Activated naive CD8-positive, alpha-beta T cell treated with anti-CD3 and anti-CD28 coated beads, Interleukin-2, amount 50 U/mL, for 16 hours (primary cell): ENCODE measurements around the gene SNX15.
"Not testable (repeated sequence)": the region's sequence is repeated elsewhere in the genome, so short reads cannot be mapped to it uniquely, and the experiment has no call there.

Source experiments
- DNase-seq: peaks from one replicate; pipeline ENCODE4 v3.0.0-alpha.2; 2020; ENCODE audit warnings: low read depth, low spot score

Gene SNX15

GRCh38 chr11:65016705-65017104 lies 10.5 kb upstream of the SNX15 start:
- no peak for DNase-seq

GRCh38 chr11:65017937-65018336 lies 9.3 kb upstream of the SNX15 start:
- no peak for DNase-seq

GRCh38 chr11:65019824-65020223 lies 7.4 kb upstream of the SNX15 start:
- no peak for DNase-seq

- DNase-seq = no peak
Measured at GRCh38 chr11:65021003-65021402, 6.2 kb upstream of the SNX15 start.

GRCh38 chr11:65021509-65021908 lies 5.7 kb upstream of the SNX15 start:
- DNase-seq = no peak

- DNase-seq = not testable (repeated sequence)
Measured at GRCh38 chr11:65023502-65023901, 3.7 kb upstream of the SNX15 start.

GRCh38 chr11:65026810-65027209 lies 429 bp upstream of the SNX15 start:
- DNase-seq = no peak

- DNase-seq = no peak
Measured at GRCh38 chr11:65032216-65032615, 5.0 kb downstream of the SNX15 start.

GRCh38 chr11:65034423-65034822 lies 7.2 kb downstream of the SNX15 start:
- DNase-seq = no peak

GRCh38 chr11:65035579-65035978 lies 8.3 kb downstream of the SNX15 start:
- DNase-seq = no peak

GRCh38 chr11:65036931-65037330 lies 9.7 kb downstream of the SNX15 start:
- no peak for DNase-seq

- no peak for DNase-seq
Measured at GRCh38 chr11:65040520-65040846, 13.2 kb downstream of the SNX15 start.

GRCh38 chr11:65040847-65041622 lies 13.8 kb downstream of the SNX15 start, which contains the start of gene SAC3D1:
TSS of gene SAC3D1 (plus strand) at chr11:65041210. CDS start at chr11:65041293, 83 bp downstream.
- DNase-seq = peak; percentile 68

- no peak for DNase-seq
Measured at GRCh38 chr11:65042891-65043290, 15.7 kb downstream of the SNX15 start.

GRCh38 chr11:65043881-65044501 lies 16.8 kb downstream of the SNX15 start:
- DNase-seq = no peak

- DNase-seq = no peak
Measured at GRCh38 chr11:65045061-65045460, 17.8 kb downstream of the SNX15 start.

GRCh38 chr11:65045728-65046127 lies 18.5 kb downstream of the SNX15 start:
- no peak for DNase-seq

GRCh38 chr11:65047581-65048422 lies 20.6 kb downstream of the SNX15 start:
- no peak for DNase-seq

GRCh38 chr11:65051398-65051858 lies 24.2 kb downstream of the SNX15 start:
- DNase-seq = no peak

- no peak for DNase-seq
Measured at GRCh38 chr11:65053827-65054508, 26.7 kb downstream of the SNX15 start.

- no peak for DNase-seq
Measured at GRCh38 chr11:65055538-65055937, 28.3 kb downstream of the SNX15 start.

- no peak for DNase-seq
Measured at GRCh38 chr11:65056999-65057398, 29.8 kb downstream of the SNX15 start.
